ENCODE data around the gene ASPRV1.

DNA sequence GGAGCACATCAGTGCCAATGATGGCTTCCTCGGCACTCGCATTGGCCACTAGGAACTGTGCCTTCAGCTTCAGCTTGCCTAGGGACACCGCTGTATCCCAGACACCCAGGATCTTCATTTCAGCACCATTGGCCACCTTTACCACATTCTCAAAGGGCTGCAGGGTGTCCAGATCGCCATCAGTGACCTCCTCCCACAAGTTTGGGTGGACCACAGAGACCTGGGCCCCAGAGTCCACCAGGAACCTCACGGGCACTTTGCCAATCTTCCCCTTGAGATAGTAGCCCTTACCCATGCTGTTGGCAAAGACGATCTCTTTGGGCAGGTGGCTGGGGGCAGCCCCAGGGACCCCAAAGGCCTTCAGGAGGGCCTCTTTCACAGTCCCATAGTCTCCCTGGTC is 610 bp downstream of the ASPRV1 start:
- TF ChIP-seq POLR2A (IDR thresholded peaks at IDR 0.05; ENCODE audit: low read length) (no peak), GATA1 (IDR thresholded peaks at IDR 0.05; ENCODE audit: low read depth, low read length) (no peak)

Data from erythroblast (primary cell).